Liver (tissue), 3 donors: ENCODE data around the gene GPR15.

Experiments used
- ATF3 ChIP-seq: IDR thresholded peaks from 2 replicates; pipeline ENCODE4 v1.6.1; 2016; ENCODE audit warnings: antibody characterized with exemption
- CTCF ChIP-seq: fragments of 150-350 bp; IDR thresholded peaks from 2 replicates; pipeline ENCODE4 v1.5.1; 2017; ENCODE audit warnings: improper control_type of control experiment, low read depth, low read length; ENCODE audit not compliant: missing input control
- EGR1 ChIP-seq, 2 donors: IDR thresholded peaks; 2 replicates each; pipeline ENCODE4 v1.6.1; 2016 to 2018; ENCODE audit warnings: antibody characterized with exemption in 2 of 2, low read depth in 2 of 2
- HNF4G ChIP-seq: IDR thresholded peaks from 2 replicates; pipeline ENCODE4 v1.6.1; 2016; ENCODE audit warnings: antibody characterized with exemption
- JUND ChIP-seq, 2 donors: IDR thresholded peaks; 2 replicates each; pipeline ENCODE4 v1.6.1; 2016; ENCODE audit warnings: antibody characterized with exemption in 2 of 2
- RAD21 ChIP-seq, 2 donors: IDR thresholded peaks; 2 replicates each; pipeline ENCODE4 v1.6.1; 2016; ENCODE audit warnings: antibody characterized with exemption in 2 of 2, mild to moderate bottlenecking in 2 of 2
- TAF1 ChIP-seq: conservative IDR thresholded peaks from 2 replicates; pipeline ENCODE4 v1.6.1; 2016; ENCODE audit warnings: antibody characterized with exemption, mild to moderate bottlenecking
- YY1 ChIP-seq: IDR thresholded peaks from 2 replicates; pipeline ENCODE4 v1.6.1; 2016; ENCODE audit warnings: antibody characterized with exemption, mild to moderate bottlenecking
- TF ChIP-seq, protein P1 (sequence below): IDR thresholded peaks from 2 replicates; pipeline ENCODE4 v1.6.1; 2016; ENCODE audit warnings: antibody characterized with exemption
- TF ChIP-seq, protein P2 (sequence below): IDR thresholded peaks from 2 replicates; pipeline ENCODE4 v1.6.1; 2016; ENCODE audit warnings: antibody characterized with exemption, mild to moderate bottlenecking
- TF ChIP-seq, protein P3 (sequence below): IDR thresholded peaks from 2 replicates; pipeline ENCODE4 v1.6.1; 2016; ENCODE audit warnings: antibody characterized with exemption
- donor health status: healthy.
- donor health status: healthy.

DNA sequence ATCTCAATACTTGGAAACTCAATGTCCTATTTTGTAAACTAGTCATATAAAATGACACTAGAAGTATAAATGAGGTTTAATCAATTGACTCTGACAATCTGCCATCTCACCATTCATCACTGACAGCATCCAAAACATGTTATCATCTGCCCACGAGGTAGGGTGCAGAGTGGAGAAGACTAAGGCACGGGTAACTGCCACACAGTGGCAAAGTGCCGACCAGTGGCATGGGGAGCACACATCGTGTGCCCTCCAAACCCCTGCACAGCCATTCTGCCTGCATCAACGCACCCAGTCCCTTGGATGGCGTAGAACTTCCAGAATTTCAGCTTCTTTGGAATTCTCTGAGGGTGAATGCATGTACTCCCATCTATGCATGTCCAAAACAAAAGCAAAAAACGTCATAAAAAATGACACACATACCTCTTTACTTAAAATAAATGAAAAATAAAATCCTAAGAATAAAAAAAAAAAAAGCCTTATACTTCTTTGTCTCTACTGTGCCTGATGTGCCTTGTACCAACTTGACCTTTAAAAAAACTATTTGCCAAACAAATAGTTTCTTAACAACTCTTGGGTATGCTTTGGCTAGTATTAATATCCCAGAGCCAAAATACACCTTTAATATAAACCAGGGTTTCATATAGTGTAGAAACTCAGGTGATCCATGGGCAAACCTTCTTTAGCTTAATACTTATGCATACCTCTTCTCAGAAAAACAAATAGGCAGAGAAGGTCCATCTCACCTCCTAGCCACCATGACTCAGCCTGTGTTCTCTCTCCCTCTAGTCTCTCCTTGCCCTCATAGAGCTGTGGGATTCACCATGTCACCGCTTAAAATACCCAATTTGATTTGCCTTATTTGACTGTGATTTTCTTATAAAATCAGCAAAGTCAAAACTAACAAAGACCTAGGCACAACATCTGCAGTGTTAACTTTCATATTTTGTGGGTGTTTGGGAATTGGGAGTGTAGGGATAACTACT, 48.9 kb downstream of the GPR15 start:
- TF ChIP-seq CTCF (no peak), TAF1 (no peak), RAD21 (IDR thresholded peaks at IDR 0.05) (no peak), EGR1 (IDR thresholded peaks at IDR 0.05; ENCODE audit: low read depth in 2 of 2) (no peak), JUND (IDR thresholded peaks at IDR 0.05) (no peak), YY1 (no peak), ATF3 (no peak), HNF4G (no peak)
- TF ChIP-seq, protein P1, sequence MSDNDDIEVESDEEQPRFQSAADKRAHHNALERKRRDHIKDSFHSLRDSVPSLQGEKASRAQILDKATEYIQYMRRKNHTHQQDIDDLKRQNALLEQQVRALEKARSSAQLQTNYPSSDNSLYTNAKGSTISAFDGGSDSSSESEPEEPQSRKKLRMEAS, result no peak
- TF ChIP-seq, protein P2, sequence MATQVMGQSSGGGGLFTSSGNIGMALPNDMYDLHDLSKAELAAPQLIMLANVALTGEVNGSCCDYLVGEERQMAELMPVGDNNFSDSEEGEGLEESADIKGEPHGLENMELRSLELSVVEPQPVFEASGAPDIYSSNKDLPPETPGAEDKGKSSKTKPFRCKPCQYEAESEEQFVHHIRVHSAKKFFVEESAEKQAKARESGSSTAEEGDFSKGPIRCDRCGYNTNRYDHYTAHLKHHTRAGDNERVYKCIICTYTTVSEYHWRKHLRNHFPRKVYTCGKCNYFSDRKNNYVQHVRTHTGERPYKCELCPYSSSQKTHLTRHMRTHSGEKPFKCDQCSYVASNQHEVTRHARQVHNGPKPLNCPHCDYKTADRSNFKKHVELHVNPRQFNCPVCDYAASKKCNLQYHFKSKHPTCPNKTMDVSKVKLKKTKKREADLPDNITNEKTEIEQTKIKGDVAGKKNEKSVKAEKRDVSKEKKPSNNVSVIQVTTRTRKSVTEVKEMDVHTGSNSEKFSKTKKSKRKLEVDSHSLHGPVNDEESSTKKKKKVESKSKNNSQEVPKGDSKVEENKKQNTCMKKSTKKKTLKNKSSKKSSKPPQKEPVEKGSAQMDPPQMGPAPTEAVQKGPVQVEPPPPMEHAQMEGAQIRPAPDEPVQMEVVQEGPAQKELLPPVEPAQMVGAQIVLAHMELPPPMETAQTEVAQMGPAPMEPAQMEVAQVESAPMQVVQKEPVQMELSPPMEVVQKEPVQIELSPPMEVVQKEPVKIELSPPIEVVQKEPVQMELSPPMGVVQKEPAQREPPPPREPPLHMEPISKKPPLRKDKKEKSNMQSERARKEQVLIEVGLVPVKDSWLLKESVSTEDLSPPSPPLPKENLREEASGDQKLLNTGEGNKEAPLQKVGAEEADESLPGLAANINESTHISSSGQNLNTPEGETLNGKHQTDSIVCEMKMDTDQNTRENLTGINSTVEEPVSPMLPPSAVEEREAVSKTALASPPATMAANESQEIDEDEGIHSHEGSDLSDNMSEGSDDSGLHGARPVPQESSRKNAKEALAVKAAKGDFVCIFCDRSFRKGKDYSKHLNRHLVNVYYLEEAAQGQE, result no peak
- TF ChIP-seq, protein P3, sequence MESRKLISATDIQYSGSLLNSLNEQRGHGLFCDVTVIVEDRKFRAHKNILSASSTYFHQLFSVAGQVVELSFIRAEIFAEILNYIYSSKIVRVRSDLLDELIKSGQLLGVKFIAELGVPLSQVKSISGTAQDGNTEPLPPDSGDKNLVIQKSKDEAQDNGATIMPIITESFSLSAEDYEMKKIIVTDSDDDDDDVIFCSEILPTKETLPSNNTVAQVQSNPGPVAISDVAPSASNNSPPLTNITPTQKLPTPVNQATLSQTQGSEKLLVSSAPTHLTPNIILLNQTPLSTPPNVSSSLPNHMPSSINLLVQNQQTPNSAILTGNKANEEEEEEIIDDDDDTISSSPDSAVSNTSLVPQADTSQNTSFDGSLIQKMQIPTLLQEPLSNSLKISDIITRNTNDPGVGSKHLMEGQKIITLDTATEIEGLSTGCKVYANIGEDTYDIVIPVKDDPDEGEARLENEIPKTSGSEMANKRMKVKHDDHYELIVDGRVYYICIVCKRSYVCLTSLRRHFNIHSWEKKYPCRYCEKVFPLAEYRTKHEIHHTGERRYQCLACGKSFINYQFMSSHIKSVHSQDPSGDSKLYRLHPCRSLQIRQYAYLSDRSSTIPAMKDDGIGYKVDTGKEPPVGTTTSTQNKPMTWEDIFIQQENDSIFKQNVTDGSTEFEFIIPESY, result no peak
